CD4-positive, alpha-beta T cell treated with Interleukin-10 for 1 hour (primary cell): Measurements from ENCODE around the gene IL4R.
"Not testable (repeated sequence)": the region's sequence is repeated elsewhere in the genome, so short reads cannot be mapped to it uniquely, and the experiment has no call there.

Source experiments
- DNase-seq: peaks from one replicate; pipeline ENCODE4 v3.0.0-alpha.2; 2020

IL4R gene

DNA sequence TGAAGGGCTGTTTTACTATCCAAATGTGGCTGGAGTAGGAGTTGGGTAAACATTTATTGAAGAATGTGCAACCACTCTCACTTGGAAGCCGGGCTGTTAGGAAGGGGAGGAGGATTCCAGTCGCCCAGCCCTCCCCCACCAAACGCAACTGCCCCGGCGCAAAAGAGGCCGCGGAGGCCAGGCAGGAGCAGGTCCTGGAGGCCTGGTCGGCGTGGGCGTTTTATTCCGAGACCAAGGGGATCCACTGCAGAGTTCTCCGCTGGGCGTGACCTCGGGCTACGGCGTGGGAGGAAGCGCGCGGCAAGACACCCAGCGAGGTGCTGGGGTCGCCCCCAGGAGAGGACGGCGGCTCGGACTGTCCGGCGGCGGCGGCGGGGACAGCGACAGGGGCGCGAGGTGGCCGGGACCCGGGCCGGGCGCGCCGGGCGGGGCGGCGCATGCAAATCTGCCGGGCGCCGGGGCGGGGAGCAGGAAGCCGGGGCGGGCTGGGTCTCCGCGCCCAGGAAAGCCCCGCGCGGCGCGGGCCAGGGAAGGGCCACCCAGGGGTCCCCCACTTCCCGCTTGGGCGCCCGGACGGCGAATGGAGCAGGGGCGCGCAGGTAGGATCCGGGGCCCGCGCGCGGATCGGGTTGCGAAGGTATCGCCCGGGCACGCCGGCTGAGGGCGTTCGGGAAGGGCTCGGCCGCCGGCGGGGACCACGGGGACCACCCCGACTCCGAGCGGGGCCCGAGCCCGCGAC, at the start of gene IL4R:
Gene IL4R (plus strand): TSS at position 553 of the 739 bp plus-strand sequence. CDS start 26,230 bp downstream, outside the sequence.
- DNase-seq = peak; percentile 67

DNA sequence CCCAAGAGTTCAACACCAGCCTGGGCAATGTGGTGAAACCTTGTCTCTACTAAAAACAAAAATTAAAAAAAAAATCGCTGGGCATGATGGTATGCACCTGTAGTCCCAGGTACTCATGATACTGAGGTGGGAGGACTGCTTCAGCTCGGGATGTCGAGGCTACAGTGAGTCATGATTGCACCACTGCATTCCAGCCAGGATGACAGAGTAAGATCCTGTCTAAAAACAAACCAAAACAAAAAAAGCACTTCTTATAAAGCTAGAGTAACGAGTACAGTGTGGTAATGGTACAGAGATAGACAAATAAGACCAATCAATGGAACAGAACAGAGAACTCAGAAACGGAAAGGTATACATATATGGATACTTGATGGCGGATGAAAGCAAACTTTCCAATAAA, 49.6 kb upstream of the IL4R start:
- DNase-seq = no peak

DNA sequence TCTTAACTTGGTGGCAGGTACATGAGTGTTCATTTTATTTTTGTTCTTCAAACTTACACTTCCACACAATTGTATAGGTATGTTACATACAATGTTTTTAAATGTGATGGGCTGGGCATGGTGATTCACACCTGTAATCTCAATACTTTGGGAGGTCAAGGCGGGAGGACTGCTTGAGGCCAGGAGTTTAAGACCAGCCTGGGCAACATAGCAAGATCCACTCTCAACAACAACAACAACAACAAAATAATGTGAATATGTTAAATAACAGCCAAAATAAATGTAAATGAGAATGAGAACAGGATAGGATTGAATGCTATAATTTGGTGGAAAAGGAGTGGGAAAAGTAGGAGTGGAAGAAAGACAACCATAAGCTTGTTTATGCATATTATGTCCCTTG, 47.8 kb upstream of the IL4R start:
- DNase-seq = no peak

DNA sequence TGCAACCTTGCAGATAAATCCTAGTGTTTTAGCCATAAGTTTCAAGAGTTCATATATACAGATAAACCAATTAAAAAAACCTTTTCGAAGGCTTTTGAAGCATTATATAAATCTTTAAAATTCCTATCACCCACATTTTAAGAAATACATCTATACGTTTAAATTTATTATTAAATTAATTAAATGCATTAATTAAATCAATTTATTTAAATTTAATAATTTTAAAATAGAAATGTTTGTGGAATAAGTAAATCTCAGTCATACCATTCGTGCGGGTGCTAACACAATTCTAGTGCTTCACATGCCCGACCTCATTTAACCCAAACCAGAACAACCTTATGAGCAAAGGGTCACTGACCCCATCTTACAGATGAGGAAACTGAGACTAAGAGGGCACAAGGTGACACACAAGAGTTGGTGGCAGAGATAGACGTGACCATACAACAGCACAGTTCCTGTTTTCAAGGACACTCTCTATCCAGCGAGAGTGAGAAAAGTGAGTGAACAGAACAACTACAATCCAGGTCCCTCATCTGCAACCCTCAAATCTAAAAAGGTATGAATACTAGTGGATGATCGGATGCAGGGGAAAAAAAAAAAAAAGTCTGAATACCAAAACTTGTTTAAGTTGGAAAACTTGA, 46.6 kb upstream of the IL4R start:
- DNase-seq = no peak

DNA sequence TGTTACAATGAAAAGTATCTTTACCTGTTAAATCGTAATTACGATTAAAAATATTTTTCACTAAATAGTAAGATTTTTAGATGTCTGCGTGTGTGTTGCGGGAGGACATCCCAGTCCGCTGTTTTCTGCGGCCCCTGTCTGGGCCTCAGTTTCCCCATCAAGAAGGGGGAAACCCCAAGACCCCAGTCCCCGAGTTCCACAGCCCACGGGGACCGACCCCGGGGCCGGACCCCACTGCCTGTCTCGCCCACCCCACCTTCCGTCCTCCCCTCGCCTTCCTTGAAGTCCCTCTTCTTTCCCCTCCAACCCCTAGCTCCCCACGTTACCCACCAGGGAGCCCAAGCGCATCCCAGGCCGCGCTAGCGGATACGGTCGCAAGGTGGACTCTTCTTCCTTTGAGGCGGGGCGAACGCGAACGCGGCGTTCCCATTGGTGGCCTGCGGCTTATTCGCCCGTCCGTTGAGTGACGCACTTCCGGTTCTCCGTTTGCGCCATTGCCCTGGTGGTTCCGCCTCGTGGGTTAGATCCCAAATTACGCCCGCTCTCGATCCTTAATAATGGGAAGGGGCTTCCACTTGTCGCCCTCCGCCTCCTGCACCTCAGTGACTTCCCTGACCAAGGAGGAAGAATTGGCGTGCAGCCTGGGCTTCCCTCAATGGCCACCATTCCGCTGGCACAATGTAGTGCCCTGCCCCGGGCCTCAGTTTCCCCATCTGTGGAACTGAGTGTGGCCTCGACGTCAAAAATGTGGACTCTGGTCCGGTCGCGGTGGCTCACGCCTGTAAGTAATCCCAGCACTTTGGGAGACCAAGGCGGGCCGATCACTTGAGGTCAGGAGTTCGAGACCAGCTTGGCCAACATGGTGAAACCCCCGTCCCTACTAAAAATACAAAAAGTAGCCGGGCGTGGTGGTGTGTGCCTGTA, 45.1 kb upstream of the IL4R start, which contains the start of gene NSMCE1:
Gene NSMCE1 (minus strand): TSS at position 397 of the 924 bp plus-strand sequence. CDS start 11,202 bp downstream, outside the sequence.
- DNase-seq = peak; percentile 97

DNA sequence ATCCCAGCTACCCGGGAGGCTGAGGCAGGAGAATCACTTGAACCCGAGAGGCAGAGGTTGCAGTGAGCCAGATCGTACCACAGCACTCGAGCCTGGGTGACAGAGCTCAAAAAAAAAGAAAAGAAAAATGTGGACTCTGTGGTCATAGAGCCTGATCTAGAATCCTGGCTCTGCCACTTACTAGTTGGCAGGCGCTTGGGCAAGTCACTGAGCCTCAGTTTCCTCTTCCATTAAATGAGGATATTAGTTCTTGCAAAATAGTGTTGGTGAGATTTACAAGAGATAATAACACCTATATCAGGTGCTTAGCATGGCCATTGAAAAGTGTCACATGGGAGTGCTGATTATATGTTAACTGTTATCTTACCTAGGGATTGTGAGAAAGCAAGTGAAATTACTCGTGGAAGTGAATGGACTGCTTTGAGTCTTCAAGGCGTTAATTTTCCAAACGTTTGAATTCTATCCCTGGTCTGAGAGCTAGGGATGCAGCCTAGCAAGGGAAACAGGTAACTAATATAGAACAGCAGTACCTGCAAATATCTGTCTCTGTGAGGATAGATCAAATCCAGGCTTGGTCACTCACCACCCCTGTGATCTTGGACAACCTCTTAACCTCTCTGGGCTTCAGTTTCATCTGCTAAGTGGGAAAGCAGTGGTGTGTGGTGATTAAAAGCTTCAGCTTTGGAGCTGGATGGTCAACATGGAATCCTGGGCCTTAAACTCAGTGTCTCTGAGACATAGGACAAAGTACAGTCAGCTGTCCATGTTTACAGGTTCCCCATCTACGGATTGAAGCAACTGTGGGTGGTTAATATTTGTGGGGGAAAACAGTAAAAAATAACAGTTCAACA, 44.2 kb upstream of the IL4R start:
- no peak for DNase-seq

DNA sequence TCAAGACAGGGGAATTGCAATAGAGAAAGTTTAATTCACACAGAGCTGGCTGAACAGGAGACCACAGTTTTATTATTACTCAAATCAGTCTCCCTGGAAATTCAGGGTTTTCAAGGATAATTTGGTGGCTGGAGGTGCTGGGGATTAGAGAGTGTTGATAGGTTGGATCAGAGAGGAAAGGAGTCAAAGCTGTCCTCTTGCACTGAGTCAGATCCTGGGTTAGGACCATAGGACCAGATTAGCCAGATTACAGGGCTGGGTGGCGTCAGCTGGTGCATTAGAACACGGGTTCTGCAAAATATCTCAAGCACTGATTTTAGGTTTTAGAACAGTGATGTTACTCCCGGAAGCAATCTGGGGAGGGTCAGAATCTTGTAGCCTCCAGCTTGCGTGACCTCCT, 43.4 kb upstream of the IL4R start:
- DNase-seq = no peak

DNA sequence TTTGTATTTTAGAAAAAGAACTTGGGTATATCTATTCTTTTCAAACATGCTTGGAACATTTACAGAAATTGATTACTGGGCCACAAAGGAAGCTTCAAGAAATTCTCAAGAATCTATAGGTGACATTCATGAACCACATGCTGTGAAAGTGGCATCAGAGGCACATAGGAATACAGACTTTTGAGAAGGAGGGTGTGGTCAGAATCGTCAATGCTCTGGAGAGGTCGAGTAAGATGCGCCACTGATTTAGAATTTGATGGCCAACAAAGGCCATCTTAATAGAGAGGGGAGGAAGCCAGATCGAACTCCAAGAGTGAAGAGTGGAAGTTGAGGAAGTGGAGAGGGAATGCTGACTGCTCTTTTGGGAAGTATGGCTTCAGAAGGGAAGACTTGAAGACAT, 41.7 kb upstream of the IL4R start:
- no peak for DNase-seq

DNA sequence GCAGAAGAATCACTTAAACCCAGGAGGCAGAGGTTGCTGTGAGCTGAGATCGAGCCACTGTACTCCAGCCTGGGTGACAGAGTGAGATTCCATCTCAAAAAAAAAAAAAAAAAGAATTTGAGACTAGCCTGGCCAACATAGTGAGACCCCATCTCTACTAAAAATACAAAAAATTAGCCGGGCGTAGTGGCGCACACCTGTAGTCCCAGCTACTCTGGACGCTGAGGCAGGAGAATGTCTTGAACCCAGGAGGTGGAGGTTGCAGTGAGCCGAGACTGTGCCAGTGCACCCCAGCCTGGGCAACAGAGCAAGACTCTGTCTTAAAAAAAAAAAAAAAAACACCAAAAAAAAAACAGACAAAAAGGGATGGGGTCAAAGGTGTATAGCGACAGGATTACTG, 41.1 kb upstream of the IL4R start:
- DNase-seq = not testable (repeated sequence)

DNA sequence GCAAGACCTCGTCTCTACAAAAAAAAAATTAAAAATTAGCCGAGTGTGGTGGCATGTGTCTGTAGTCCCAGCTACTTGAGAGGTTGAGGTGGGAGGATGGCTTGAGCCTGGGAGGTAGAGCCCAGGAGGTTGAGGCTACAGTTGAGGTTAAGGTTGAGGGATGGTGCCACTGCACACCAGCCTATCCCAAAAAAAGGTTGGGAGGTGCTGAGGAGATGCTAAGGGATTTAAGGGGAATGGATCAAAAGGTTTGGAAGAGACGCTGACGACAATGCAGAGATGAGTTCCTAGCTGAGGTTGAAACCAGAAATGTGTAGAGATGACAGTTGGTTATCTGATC, 40.5 kb upstream of the IL4R start:
- DNase-seq = no peak

DNA sequence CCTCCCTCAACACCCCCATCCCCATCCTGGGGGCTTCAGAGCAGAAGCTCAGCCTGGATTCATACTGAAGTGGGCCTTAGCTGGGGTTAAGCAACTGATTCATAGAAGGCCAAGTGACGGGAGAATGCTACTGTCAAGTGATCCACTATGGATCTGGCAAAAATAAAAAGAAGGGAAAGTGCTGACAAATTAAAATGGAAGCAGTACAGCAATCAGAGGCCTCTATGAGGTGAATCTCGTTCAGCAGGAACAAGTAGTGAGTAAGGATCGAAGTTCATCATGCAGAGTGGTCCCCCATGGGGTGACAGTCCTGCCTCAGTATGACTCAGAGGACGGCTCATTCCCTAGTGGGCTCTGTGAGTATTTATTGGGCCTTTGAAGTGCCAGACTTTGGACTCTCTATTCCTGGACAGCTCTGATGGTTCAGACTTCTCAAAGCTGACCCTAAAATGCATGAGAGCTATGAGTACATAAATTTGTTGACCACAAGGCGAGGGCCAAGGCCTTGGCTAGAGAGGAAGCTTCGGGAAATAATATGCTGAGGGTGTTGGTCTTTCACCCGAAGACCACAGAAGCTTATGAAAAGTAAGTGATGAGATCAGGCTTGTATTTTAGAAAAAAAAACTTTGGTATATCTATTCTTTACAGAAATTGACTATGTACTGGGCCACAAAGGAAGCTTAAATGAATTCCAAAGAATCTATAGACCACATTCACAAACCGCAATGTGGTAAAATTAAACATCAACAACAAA, 39.9 kb upstream of the IL4R start:
- peak; percentile 21 for DNase-seq

DNA sequence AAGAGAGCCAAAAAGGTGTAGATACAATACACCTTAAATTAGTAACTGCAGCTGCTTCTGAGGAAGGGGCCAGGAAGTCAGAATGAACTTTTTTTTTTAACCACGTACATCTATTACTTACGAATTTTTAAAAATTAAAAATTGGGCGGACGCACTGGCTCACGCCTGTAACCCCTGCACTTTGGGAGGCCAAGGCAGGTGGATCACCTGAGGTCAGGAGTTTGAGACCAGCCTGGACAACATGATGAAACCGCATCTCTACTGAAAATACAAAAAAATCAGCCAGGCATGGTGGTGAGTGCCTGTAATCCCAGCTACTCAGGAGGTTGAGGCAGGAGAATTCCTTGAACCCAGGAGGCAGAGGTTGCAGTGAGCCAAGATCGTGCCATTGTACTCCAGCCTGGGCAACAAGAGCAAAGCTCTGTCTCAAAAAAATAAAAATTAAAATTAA, 39.3 kb upstream of the IL4R start:
- not testable (repeated sequence) for DNase-seq

DNA sequence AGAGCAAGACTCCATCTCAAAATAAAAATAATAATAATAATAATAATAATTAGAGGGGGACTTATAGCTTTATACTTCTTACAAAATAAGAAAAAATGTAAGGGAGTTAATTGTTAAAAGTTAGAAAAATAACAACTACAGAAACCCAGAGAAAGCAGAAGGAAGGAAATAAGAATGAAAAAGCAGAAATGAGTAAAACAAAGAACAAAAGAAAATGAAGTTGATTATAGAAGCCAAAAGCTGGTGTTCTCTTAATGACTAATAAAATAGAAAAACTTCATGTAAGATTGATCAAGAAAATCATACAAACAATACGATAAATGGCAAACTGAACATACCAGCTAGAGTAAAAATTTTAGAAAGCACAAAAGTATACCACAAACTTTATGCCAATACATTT, 38.4 kb upstream of the IL4R start:
- DNase-seq = no peak

DNA sequence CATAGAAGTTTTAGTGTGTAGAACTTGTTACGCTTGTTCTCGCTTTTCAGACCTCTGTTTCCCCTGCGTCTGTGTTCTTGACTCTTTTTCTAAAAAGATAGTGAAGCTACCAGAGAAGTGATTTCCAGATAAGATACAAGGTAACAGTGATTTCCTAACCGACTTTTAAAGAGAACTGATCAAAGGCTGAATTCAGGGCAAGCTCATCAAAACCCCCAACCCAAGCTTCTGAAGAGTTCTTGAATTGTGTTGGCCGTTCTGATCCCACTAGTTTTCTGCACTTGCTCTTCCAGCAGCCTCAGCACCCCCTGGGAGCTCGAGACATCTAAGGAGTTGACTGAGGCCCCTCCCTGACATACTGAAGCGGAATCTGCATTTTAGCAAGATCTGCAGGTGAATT, 32.5 kb upstream of the IL4R start:
- DNase-seq = no peak

DNA sequence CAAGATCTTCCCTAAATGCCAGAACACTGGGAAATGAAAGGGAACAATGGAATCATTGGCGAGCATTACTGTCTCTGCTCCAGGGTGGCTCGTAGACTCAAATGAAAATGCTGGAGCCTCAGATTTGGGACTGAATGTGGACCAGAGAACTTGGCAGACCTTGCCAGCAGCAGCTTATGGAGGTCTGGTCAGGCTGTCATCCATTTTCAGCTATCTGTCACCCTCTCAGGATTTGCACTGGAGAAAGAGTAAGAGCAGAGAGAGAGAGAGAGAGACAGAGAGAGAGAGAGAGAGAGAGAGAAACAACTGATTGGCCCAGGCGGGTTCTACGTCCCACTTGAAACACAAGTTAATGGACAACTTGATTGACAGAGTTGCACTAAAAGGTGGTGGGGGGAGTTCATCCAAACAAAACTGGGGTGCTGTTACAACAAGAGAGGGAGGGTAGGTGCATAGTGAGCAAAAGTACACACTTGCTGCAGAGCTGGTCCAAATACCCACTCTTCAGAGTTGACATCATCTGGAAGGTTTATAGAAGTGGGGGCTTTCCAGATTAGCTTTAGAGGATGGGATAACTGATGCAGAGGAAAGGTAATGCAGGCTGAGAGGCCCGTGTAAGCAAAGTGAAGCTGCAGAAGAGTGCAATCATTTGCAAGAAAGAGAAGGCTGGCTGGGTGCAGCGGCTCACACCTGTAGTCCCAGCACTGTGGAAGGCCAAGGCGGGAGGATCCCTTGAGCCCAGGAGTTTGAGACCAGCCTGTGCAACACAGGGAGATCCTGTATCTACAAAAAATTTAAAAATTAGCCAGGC, 28.7 kb upstream of the IL4R start:
- no peak for DNase-seq

DNA sequence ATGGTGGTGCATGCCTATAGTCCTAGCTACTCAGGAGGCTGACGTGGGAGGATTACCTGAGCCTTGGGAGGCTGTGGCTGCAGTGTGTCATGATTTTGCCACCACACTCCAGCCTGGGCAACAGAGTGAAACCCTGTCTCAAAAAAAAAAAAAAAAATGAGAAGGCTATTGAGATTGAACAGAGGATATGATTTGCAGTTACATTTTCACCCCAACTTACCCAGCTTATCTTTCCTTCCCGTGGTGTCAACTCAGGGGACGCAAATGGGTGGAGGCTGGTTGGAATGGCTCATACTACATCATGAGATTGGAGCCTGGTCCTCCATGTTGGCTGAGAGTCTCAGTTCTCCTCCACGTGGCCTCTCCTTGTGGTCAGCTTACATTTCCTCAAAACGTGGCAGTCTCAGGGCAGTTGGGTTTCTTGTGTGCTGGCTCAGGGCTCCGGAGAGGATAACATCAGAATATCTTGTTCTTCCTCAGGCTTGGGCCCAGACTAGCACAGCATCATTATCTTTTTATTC, 28.0 kb upstream of the IL4R start:
- DNase-seq = no peak

DNA sequence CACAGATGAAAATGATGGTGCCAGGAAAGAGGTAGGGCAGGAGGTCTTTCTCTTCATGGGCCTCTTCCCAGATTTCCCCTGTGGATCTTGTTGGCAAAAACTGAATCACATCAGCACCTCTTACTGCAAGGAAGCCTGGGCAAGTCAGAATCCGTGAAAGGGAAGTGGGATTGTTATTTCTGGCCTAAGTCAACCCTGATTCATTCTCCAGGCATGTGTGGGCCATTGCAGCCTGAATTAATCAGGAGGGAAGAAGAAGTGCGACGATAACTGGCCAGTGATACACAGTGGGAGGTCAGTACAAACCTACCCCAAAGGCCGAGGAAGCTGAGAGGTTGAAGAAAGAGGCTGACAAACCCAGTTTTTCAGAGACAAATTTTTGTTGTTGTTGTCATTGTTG, 27.3 kb upstream of the IL4R start:
- DNase-seq = no peak

DNA sequence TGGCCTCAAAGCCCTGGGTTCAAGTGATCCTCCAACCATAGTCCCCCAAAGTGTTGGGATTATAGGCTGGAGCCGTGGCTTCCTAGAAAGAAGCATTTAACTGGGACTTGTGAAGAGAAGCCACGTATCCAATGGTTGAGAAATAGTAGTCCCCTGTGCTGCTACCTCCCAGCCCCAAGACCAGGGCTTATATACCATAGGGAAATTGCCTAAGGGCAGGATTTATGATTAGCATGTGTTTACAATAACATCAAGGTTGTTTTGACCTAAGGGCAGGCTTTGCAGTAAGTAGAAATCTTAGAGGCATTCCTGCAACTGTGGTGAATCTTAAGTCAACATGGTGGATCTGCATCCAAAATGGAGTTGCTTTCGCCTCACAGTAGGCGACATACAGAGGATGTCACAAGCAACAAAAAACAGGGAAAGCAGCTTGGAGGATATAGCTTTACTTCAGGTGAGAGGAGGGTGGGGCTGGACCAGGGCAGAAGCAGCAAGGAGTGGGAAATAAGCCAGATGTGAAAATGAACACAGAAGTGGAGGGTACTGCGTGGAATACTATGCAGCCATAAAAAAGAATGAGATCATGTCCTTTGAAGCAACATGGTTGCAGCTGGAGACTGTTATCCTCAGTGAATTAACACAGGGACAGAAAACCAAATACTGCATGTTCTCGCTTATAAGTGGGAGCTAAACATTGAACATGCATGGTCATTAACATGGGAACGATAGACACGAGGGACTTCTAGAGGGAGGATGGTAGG, 26.5 kb upstream of the IL4R start:
- DNase-seq = no peak

DNA sequence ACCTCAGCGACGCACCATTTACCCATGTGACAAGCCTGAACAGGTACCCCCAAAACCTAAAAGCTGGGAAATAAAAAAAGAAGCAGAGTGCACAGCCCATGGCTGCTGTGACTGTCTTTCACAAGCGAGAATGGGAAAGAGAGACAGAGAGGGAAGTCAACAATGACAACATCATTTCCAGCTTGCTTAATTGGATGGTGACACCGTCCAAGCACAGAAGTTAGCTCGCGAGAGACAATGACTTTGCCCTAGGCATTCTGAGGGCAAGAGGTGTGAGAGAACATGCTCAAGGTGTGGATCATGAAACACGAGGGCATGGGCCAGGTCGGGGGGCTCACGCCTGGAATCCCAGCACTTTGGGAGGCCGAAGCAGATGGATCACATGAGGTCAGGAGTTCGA, 25.9 kb upstream of the IL4R start:
- no peak for DNase-seq

DNA sequence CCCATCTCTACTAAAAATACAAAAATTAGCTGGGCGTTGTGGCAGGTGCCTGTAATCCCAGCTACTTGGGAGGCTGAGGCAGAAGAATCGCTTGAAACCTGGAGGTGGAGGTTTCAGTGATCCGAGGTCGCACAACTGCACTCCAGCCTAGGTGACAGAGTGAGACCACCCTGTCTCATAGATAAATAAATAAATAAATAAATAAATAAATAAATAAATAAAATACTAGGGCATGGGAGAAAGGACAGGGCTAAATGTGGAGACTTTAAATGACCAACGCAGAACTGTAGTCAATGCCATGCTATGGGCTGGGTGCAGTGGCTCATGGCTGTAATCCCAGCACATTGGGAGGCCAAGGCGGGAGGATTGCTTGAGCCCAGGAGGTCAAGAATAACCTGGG, 25.5 kb upstream of the IL4R start:
- DNase-seq = not testable (repeated sequence)
